ENCODE data around the gene KAT5. TPM values are rescaled to one million over a fixed set of nuclear protein-coding genes. Genes with fewer than 3 reads are reported as not detected.

Gene KAT5
- total and polyA plus RNA-seq, 10 of the 15 experiments (the other 5 are each of a cell fraction or from before 2014, with no cell fraction given): 3.4 to 66.1 (median 46.3) TPM

- in situ Hi-C loops (cut with MboI): no loop called here
- no peak overlapping the region for H3K9ac ChIP-seq (ENCODE audit: control insufficient read depth, insufficient read depth, low read length)
- DNase-seq (ENCODE audit: low read depth, low spot score) (no peak), ATAC-seq (no peak), FAIRE-seq (no peak)
- no peak overlapping the region for H3K4me3 ChIP-seq
- TF ChIP-seq BRCA1 (IDR thresholded peaks at IDR 0.05; ENCODE audit: low read depth, low read length): no peak
- TF ChIP-seq KLF5 (IDR thresholded peaks at IDR 0.05; ENCODE audit: partially characterized antibody): no peak
- TF ChIP-seq ZZZ3 (IDR thresholded peaks at IDR 0.05; ENCODE audit: control insufficient read depth, insufficient read length, low read depth): no peak
- TF ChIP-seq ZNF687 (IDR thresholded peaks at IDR 0.05): no peak
- no peaks in the 10 kb centered on the region for H3K9me3 ChIP-seq (replicated peaks; ENCODE audit: control insufficient read depth, insufficient read depth, low read length)
- CTCF ChIA-PET: interaction anchor here (0.7 to 1.2 kb wide), 2 partner anchors 33 to 336 kb away, joined by 3 read pairs; no protein-coding TSS in a partner anchor
- no peaks in the 10 kb centered on the region for H3K79me2 ChIP-seq (ENCODE audit: control insufficient read depth, insufficient read depth, low read length)
- no peaks in the 10 kb centered on the region for H3K36me3 ChIP-seq (ENCODE audit: control insufficient read depth in 2 of 2, insufficient read depth in 2 of 2, low read length in 1 of 2)
- no peaks in the 10 kb centered on the region for H4K20me1 ChIP-seq (ENCODE audit: control insufficient read depth, insufficient read depth)
- WGBS (ENCODE audit: insufficient coverage, insufficient replicate concordance, low lambda C conversion rate, missing lambda C conversion rate): 50% methylated on average over 2 of the region's 2 CpGs
- H3K27ac ChIP-seq (ENCODE audit: control insufficient read depth, insufficient read depth): no peak overlapping the region
- no peak overlapping the region for H2AFZ ChIP-seq (ENCODE audit: control insufficient read depth, low read depth, low read length)
- H3K27me3 ChIP-seq (replicated peaks in 1 of 2; ENCODE audit: control insufficient read depth in 2 of 2, insufficient read depth in 2 of 2, low read length in 1 of 2): no peaks in the 10 kb centered on the region
- BruUV-seq (replicated peaks): no TSS peak
- RAD21 ChIA-PET (ENCODE audit: unreplicated experiment): no interaction called here
- no peak overlapping the region for H3K4me2 ChIP-seq (ENCODE audit: control insufficient read depth, insufficient read depth)
- POLR2A ChIA-PET: interaction anchor here (1.2 kb wide), 1 partner anchor 34 kb away, joined by 4 read pairs; no protein-coding TSS in a partner anchor
- SMC1A ChIA-PET (ENCODE audit: uncharacterized antibody, unreplicated experiment): interaction anchor here (1.2 kb wide), 1 partner anchor 35 kb away, joined by 3 read pairs; the partner anchor contains the start of gene SIPA1
- intact Hi-C loops (cut with micrococcal nuclease; ENCODE audit: unreplicated experiment): no loop called here
- H3K4me1 ChIP-seq (ENCODE audit: control insufficient read depth, insufficient read depth, low read length): no peaks in the 10 kb centered on the region
Observed at GRCh38 chr11:65672982-65673381, 39.1 kb upstream of the KAT5 start.

All from GM12878 (cell line).